NCI-H82 treated with DMSO at 0.1 percent for 48 hours (cell line): ENCODE data around the gene TLCD2.
"Not testable (repeated sequence)": the region's sequence is repeated elsewhere in the genome, so short reads cannot be mapped to it uniquely, and the experiment has no call there.

ENCODE experiments used
- DNase-seq: peaks from one replicate; lab custom pipeline; 2025; ENCODE audit not compliant: unreplicated experiment; lab: John Stamatoyannopoulos, UW

TLCD2 gene

GRCh38 chr17:1695365-1695764, 14.8 kb downstream of the TLCD2 start:
- DNase-seq, result no peak

GRCh38 chr17:1693339-1693738, 16.8 kb downstream of the TLCD2 start:
- no peak for DNase-seq

- no peak for DNase-seq
Observed at GRCh38 chr17:1690544-1691221, 19.5 kb downstream of the TLCD2 start.

- not testable (repeated sequence) for DNase-seq
Observed at GRCh38 chr17:1688405-1688804, 21.8 kb downstream of the TLCD2 start.

- DNase-seq, result no peak
Observed at GRCh38 chr17:1686086-1686485, 24.1 kb downstream of the TLCD2 start.

DNA sequence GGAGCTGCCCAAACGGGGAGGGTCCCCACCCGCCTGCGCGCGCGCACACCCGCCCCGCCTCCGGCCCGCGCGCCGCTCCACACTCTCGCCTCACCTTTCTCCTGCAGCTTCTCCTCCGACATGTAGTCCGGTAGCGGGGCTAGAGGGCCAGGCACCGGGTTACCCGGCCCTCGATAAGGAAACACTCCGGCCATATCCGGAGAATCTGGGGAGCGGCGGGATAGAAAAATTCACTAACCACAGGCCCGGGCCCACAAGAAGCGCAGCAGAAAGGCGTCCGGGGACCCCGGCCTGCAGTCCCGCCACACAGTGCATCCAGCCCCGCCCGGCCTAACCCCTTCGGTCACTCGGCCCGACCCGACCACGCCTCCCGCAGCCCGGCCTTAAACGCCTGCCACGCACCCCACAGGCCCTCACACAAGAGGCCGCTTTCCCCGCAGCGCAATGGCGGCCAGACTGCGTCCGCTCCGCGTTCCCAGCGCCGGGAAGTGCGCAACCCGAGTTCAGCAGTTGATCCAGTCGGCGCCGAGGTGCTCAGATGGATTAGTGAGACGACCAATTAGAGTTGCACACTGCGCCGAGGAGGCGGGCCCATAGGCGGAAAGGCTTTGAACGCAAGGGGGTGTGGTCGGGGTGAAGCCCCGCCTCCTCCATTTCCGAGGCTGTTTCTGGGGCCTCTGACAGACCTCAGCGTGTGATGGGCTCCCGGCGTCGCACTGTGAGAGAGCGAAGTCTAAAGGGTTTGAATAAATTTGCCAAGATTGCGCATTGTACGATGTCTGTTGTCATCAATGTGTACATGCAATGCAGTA, 25.6 kb downstream of the TLCD2 start, which contains the start of gene PRPF8:
Gene PRPF8 (minus strand): TSS at position 490 of the 812 bp plus-strand sequence. CDS start 296 bp downstream, at position 194.
- DNase-seq, result peak; percentile 97

GRCh38 chr17:1683459-1683858, 26.7 kb downstream of the TLCD2 start:
- DNase-seq, result no peak

DNA sequence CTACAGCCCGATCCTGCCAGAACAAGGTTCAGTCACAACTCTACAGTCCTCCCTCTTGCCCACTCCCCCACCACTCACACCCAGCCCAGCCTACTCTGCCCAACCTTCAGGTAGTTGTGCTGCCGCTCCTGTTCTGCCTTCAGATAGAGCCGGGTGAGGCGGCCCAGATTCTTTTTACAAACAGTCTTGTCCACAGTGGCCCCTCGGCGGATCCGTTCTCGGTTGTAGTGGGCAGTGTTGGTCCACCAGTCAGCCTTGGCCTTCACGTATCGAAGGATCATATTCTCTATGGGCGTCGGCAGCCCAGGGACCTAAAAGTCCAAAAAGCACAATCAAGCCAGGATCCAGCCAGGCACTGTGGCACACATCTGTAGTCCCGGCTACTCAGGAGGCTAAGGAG, 33.8 kb downstream of the TLCD2 start:
- no peak for DNase-seq

GRCh38 chr17:1673041-1673785, 37.0 kb downstream of the TLCD2 start:
- DNase-seq, result no peak

GRCh38 chr17:1663934-1664333, 46.2 kb downstream of the TLCD2 start:
- not testable (repeated sequence) for DNase-seq

DNA sequence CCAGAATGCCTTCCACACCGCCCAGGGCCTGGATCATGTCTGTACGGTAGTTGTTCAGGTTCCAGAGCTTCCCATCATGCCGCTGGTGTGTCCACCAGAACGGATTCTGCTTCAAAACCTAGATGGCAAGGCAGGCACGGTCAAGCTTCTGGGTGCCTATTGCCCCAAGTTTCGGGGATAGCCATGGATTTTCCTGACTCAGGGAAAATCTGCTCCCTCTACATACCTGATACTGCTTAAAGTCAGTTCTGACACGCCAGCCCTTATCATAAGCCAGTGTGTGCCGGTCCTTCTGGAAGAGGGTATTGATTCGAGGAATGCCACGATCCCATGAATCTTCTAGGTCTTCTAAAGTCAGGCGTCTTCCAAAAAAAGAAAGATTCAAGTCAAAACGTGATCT, 49.1 kb downstream of the TLCD2 start:
- no peak for DNase-seq

GRCh38 chr17:1658100-1658499, 52.1 kb downstream of the TLCD2 start:
- DNase-seq, result no peak

GRCh38 chr17:1653735-1654134, 56.4 kb downstream of the TLCD2 start:
- DNase-seq, result no peak

- DNase-seq, result not testable (repeated sequence)
Observed at GRCh38 chr17:1652794-1653193, 57.4 kb downstream of the TLCD2 start.
